B cell (primary cell): ENCODE data around the gene PBXIP1. TPM values are rescaled to one million over a fixed set of nuclear protein-coding genes. Genes with fewer than 3 reads are reported as not detected.

Source experiments
- ATAC-seq: fragments of 200-7000 bp; cut with Tn5 transposase; one replicate; pipeline ENCODE4 v1.10.0; 2021; ENCODE audit warnings: low read depth, mild to moderate bottlenecking, moderate number of reproducible peaks, moderate library complexity
- CTCF ChIA-PET: fragments of 350-600 bp; sonication (Branson Sonifier 250); formaldehyde crosslinking; loops from one replicate; lab custom pipeline; 2021; ENCODE audit warnings: antibody characterized with exemption, inconsistent platforms; lab: Charles Lee
- POLR2A ChIA-PET: fragments of 350-600 bp; sonication (Branson Sonifier 250); formaldehyde crosslinking; loops from one replicate; lab custom pipeline; 2021; ENCODE audit warnings: antibody characterized with exemption; lab: Charles Lee
- DNase-seq: peaks from one replicate; pipeline ENCODE4 v3.0.0; 2013
- H2AFZ ChIP-seq: 2 replicates; pipeline ENCODE4 v1.6.1; 2012; ENCODE audit warnings: mild to moderate bottlenecking, low read depth, low read length; ENCODE audit not compliant: insufficient read depth, poor library complexity, severe bottlenecking
- H3K27ac ChIP-seq, 2 donors: 1 replicate in 1 of 2; 2 replicates in 1 of 2; pipeline ENCODE4 v1.5.1; 2012 to 2013; ENCODE audit warnings: low read length in 2 of 2, mild to moderate bottlenecking in 2 of 2, moderate library complexity in 1 of 2
- H3K27me3 ChIP-seq, 4 experiments: fragments of 200-600 bp in 1 of 4; sonication (generic) in 1 of 4; replicated peaks in 1 of 4; 1 replicate in 2 of 4; 2 replicates in 2 of 4; pipeline versions ENCODE4 v1.6.1 to v1.7.0; 2013 to 2016; ENCODE audit warnings: low read length in 3 of 4, mild to moderate bottlenecking in 2 of 4, mixed read lengths in 1 of 4, moderate library complexity in 1 of 4; ENCODE audit not compliant: insufficient read depth in 4 of 4, control insufficient read depth in 3 of 4; ENCODE audit errors: control extremely low read depth in 1 of 4
- H3K36me3 ChIP-seq, 2 experiments: replicated peaks in 1 of 2; 1 replicate in 1 of 2; 2 replicates in 1 of 2; pipeline versions ENCODE4 v1.6.1 to v1.7.1; 2013; ENCODE audit warnings: low read length in 1 of 2; ENCODE audit not compliant: insufficient read depth in 2 of 2, control insufficient read depth in 1 of 2; ENCODE audit errors: control extremely low read depth in 1 of 2, extremely low read depth in 1 of 2
- H3K4me1 ChIP-seq, 2 donors: fragments of 200-600 bp in 1 of 2; sonication (generic) in 1 of 2; 1 replicate in 1 of 2; 2 replicates in 1 of 2; pipeline versions ENCODE4 v1.5.1 to v1.6.1; 2013 to 2017; ENCODE audit warnings: low read length in 2 of 2; ENCODE audit not compliant: control insufficient read depth in 2 of 2, insufficient read depth in 2 of 2
- H3K4me2 ChIP-seq: replicated peaks from 2 replicates; pipeline ENCODE3; 2012; ENCODE audit warnings: mild to moderate bottlenecking, low read depth, low read length; ENCODE audit not compliant: poor library complexity, severe bottlenecking
- H3K4me3 ChIP-seq, 5 experiments: fragments of 200-600 bp in 1 of 5; sonication (generic) in 1 of 5; 1 replicate in 3 of 5; 2 replicates in 2 of 5; pipeline versions ENCODE4 v1.5.1 to v1.7.0; 2011 to 2016; ENCODE audit warnings: low read length in 4 of 5, mild to moderate bottlenecking in 4 of 5, low read depth in 2 of 5, control low read depth in 1 of 5, moderate library complexity in 1 of 5; ENCODE audit not compliant: insufficient read depth in 1 of 5; ENCODE audit errors: control extremely low read depth in 1 of 5, extremely low read depth in 1 of 5
- H3K79me2 ChIP-seq: fragments of 200-600 bp; sonication (generic); one replicate; pipeline ENCODE4 v1.6.0; 2016; ENCODE audit warnings: low read length; ENCODE audit not compliant: control insufficient read depth, insufficient read depth
- H3K9ac ChIP-seq: fragments of 200-600 bp; sonication (generic); 2 replicates; pipeline ENCODE4 v1.6.1; 2017; ENCODE audit warnings: mild to moderate bottlenecking, low read length, moderate library complexity
- H3K9me3 ChIP-seq, 3 donors: one replicate each; pipeline versions ENCODE4 v1.6.1 to v1.7.1; 2013; ENCODE audit warnings: low read length in 2 of 3; ENCODE audit not compliant: control insufficient read depth in 2 of 3, insufficient read depth in 1 of 3; ENCODE audit errors: control extremely low read depth in 1 of 3
- H4K20me1 ChIP-seq: 2 replicates; pipeline ENCODE4 v1.6.0; 2012; ENCODE audit warnings: mild to moderate bottlenecking, low read length; ENCODE audit not compliant: insufficient read depth, control insufficient read depth, poor library complexity, severe bottlenecking
- H3K27ac Mint-ChIP-seq: one replicate; pipeline ENCODE4 v1.8.0; 2021; ENCODE audit warnings: mixed read lengths
- H3K27me3 Mint-ChIP-seq: one replicate; pipeline ENCODE4 v1.8.0; 2021; ENCODE audit warnings: mixed read lengths
- H3K4me1 Mint-ChIP-seq: one replicate; pipeline ENCODE4 v1.8.0; 2021; ENCODE audit warnings: mixed read lengths
- H3K4me3 Mint-ChIP-seq: one replicate; pipeline ENCODE4 v1.8.0; 2021; ENCODE audit warnings: mixed read lengths
- H3K9me3 Mint-ChIP-seq: one replicate; pipeline ENCODE4 v1.8.0; 2022; ENCODE audit warnings: mixed read lengths; ENCODE audit not compliant: insufficient read depth
- EZH2 ChIP-seq: IDR thresholded peaks from 2 replicates; pipeline ENCODE4 v1.6.1; 2012; ENCODE audit warnings: borderline replicate concordance, low read depth, mild to moderate bottlenecking, moderate library complexity, low read length; ENCODE audit not compliant: insufficient read depth, poor library complexity, severe bottlenecking
- WGBS: methylation state at CpG from one replicate; pipeline ENCODE4 v1.1.5; 2013; ENCODE audit warnings: missing lambda C conversion rate; ENCODE audit not compliant: insufficient coverage; 5-methylcytosine and 5-hydroxymethylcytosine counted together
- intact Hi-C: fragments of 100-400 bp; cut with micrococcal nuclease; formaldehyde crosslinking; loops from one replicate; pipeline ENCODE4 v1.10.0; 2022
- polyA plus RNA-seq: library from polyadenylated mRNA; depleted of rRNA; stranded (reverse); fragments of >200 nt; gene quantifications from 2 replicates; pipeline ENCODE4 v1.2.3, GENCODE V29; 2012
- total RNA-seq, 2 donors: library from RNA; stranded (reverse); fragments of 120-200 nt in 1 of 2; gene quantifications; 1 replicate in 1 of 2; 2 replicates in 1 of 2; pipeline versions ENCODE4 v1.2.3 to v1.2.4, GENCODE V29; 2013 to 2022
- TF ChIP-seq, protein P1 (sequence below): fragments of 200-600 bp; IDR thresholded peaks from one replicate; pipeline ENCODE4 v1.8.0; 2022; ENCODE audit warnings: antibody characterized with exemption, mild to moderate bottlenecking

The PBXIP1 gene
- total and polyA plus RNA-seq, 2 donors (not counting 1 experiment from before 2014, with no cell fraction given), result 77.6 to 212 TPM

DNA sequence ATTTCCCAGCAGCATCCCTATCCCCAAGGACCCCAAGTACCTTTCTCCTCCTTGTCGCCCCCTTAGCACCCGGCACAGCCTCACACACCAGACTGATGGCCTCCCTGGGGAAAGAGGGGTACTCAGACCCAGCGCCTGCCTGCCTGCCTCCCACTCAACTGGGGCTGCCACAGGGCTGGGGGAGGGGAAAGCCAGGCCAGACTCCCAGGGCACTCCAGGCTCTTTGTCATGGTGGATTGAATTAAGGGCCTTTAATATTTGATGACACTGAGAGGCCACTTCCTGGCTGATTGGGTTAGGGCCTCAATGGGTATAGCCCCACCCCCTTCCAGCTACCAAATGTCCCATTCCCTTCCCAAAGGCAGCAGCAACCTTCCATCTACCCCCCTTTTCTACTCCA is 12.8 kb upstream of the PBXIP1 start:
- Histone ChIP-seq H3K4me3 (no peak overlapping the region), H3K9ac (no peak overlapping the region), H3K36me3 (peaks cover 6 to 61% of the 10 kb centered on the region in 2 experiments), H3K9me3 (no peaks in the 10 kb centered on the region), H3K27me3 (no peaks in the 10 kb centered on the region), H3K4me2 (no peak overlapping the region), H4K20me1 (peaks cover 39% of the 10 kb centered on the region), H3K79me2 (peaks cover 75% of the 10 kb centered on the region), H2AFZ (no peak overlapping the region), H3K4me1 (peaks cover 13 to 34% of the 10 kb centered on the region in 2 donors), H3K27ac (no peak overlapping the region)
- Mint-ChIP-seq H3K4me3 (no peak overlapping the region), H3K27ac (peak overlapping the region; percentile 71), H3K4me1 (peaks cover 27% of the 10 kb centered on the region), H3K9me3 (no peaks in the 10 kb centered on the region), H3K27me3 (no peaks in the 10 kb centered on the region)
- ChIA-PET CTCF (interaction anchor here (0.8 kb wide), 1 partner anchor 49 kb away, joined by 3 read pairs; no protein-coding TSS in a partner anchor), POLR2A (no interaction called here)
- intact Hi-C loops, result no loop called here
- DNase-seq (no peak), ATAC-seq (no peak)
- WGBS, result 100% methylated on average over 2 of the region's 3 CpGs
- TF ChIP-seq, protein P1, sequence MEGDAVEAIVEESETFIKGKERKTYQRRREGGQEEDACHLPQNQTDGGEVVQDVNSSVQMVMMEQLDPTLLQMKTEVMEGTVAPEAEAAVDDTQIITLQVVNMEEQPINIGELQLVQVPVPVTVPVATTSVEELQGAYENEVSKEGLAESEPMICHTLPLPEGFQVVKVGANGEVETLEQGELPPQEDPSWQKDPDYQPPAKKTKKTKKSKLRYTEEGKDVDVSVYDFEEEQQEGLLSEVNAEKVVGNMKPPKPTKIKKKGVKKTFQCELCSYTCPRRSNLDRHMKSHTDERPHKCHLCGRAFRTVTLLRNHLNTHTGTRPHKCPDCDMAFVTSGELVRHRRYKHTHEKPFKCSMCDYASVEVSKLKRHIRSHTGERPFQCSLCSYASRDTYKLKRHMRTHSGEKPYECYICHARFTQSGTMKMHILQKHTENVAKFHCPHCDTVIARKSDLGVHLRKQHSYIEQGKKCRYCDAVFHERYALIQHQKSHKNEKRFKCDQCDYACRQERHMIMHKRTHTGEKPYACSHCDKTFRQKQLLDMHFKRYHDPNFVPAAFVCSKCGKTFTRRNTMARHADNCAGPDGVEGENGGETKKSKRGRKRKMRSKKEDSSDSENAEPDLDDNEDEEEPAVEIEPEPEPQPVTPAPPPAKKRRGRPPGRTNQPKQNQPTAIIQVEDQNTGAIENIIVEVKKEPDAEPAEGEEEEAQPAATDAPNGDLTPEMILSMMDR, result no peak
- TF ChIP-seq EZH2, result no peak

- Mint-ChIP-seq H3K4me3 (no peak overlapping the region), H3K27ac (no peak overlapping the region), H3K4me1 (peaks cover 26% of the 10 kb centered on the region), H3K27me3 (no peaks in the 10 kb centered on the region), H3K9me3 (no peaks in the 10 kb centered on the region)
- H4K20me1 ChIP-seq, result peaks cover 32% of the 10 kb centered on the region
- POLR2A ChIA-PET, result no interaction called here
- peaks cover 6 to 68% of the 10 kb centered on the region in 2 experiments for H3K36me3 ChIP-seq
- no peak for ATAC-seq
- no peak for DNase-seq
- peaks cover 12 to 34% of the 10 kb centered on the region in 2 donors for H3K4me1 ChIP-seq
- no peak overlapping the region for H3K4me2 ChIP-seq
- WGBS, result 90% methylated on average over 4 of the region's 5 CpGs
- CTCF ChIA-PET, result interaction anchor here (0.9 to 2.5 kb wide), 4 partner anchors 9 to 53 kb away, joined by 3 to 9 read pairs (median 3); partner anchors contain the start of gene PBXIP1
- H2AFZ ChIP-seq, result no peak overlapping the region
- TF ChIP-seq EZH2, result no peak
- TF ChIP-seq, protein P1, result no peak
- no peaks in the 10 kb centered on the region for H3K9me3 ChIP-seq
- H3K27ac ChIP-seq, result no peak overlapping the region
- no peaks in the 10 kb centered on the region for H3K27me3 ChIP-seq
- no peak overlapping the region for H3K4me3 ChIP-seq
- H3K9ac ChIP-seq, result no peak overlapping the region
- intact Hi-C loops, result no loop called here
- peaks cover 70% of the 10 kb centered on the region for H3K79me2 ChIP-seq
Measured at GRCh38 chr1:154967331-154967950, 11.5 kb upstream of the PBXIP1 start.
